DMS114 treated with DMSO at 0.1 percent for 48 hours (cell line): Measurements from ENCODE around the gene SLC6A1.

Experiments
- DNase-seq: peaks from one replicate; lab custom pipeline; 2025; ENCODE audit not compliant: unreplicated experiment; lab: John Stamatoyannopoulos, UW

The SLC6A1 gene

GRCh38 chr3:10992943-10993728 is 588 bp downstream of the SLC6A1 start:
- DNase-seq = no peak

DNA sequence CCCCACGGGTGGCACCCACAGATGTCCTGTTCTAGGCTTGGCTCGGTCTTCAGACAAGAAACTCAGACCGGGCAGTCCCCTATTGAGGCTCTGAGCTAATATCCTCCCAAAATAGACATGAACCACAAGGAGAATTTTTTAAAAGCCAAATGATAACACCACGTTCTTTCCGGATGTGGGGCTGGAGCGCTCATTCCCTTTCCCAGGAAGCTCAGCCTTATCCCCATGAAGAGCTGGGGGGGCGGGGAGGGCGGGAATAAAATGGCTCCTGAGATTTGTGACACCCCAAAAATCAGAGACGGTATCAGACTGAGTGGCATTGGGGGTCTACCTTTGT is 1.1 kb downstream of the SLC6A1 start:
- DNase-seq = no peak

- no peak for DNase-seq
These were observed 1.8 kb downstream of the SLC6A1 start for GRCh38 chr3:10994306-10994705.

DNA sequence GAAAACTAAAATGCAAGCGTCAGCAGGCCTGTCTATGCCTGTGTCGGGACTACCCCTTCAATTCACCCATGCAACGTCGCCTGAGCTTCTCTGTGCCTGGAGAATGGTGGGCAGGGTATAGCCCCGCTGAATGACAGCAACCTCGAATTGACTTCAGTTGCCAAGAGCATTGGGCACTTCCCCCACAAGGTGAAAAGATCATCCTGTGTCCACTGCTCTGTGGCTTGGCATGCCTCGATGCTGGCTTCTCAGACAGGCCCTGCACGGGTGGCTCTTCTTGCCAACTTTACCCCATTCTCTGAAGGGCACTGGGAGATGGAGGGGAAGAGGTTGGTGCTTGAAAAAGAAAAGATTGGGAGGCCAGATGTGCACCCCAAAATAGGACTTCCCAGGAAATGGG is 3.3 kb downstream of the SLC6A1 start:
- no peak for DNase-seq

DNA sequence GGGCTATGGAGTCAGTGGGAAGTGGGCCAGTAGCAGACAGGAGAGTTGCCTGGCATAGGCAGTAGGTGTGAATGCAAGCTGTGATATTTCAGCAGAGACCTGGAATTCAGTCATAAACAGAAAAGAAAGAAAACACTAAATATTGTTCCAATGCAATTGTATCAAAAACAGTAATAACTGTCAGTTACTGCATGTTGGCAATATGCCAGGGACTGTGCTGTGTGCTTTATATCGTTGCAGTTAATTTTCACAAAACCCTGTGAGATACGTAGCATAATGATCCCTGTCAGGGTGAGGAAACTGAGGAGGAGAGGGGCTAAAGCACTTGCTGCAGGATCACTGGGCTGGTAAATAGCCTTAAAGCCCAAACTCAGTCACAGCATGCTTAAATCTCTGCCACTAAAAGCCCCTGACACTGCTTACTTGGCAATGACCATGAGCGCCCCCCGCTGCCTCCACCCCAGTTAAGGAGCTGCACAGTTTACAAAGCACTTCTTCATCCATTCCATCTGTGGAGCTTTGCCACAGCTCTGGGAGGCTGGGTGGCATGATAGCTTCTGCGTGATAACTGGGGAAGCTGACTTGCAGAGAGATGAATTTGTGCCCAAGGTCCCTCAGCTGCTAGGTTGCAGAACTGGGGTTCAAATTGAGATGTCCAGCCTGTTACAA is 3.9 kb downstream of the SLC6A1 start:
- DNase-seq = no peak

DNA sequence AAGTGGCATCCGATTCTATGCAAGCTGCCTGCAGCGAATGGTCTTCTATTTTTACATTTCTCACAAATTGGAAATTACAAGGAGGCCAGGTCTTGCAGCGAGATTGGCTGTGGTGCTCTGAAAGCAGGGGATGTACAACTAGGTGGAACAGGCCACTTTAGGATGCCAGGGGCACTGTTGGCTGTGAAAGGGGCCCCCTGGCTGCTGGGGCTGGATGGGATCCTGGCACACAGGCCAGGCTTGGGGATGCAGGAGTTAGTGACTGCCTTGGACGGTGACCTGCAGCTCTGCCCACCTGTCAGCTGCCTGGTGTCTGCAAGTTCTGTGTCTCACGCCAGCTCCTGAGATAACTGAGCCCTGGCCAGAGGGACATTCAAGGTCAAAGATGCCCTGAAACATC is 4.6 kb downstream of the SLC6A1 start:
- DNase-seq = no peak

- DNase-seq = no peak
These were observed 6.0 kb downstream of the SLC6A1 start for GRCh38 chr3:10998542-10998941.

DNA sequence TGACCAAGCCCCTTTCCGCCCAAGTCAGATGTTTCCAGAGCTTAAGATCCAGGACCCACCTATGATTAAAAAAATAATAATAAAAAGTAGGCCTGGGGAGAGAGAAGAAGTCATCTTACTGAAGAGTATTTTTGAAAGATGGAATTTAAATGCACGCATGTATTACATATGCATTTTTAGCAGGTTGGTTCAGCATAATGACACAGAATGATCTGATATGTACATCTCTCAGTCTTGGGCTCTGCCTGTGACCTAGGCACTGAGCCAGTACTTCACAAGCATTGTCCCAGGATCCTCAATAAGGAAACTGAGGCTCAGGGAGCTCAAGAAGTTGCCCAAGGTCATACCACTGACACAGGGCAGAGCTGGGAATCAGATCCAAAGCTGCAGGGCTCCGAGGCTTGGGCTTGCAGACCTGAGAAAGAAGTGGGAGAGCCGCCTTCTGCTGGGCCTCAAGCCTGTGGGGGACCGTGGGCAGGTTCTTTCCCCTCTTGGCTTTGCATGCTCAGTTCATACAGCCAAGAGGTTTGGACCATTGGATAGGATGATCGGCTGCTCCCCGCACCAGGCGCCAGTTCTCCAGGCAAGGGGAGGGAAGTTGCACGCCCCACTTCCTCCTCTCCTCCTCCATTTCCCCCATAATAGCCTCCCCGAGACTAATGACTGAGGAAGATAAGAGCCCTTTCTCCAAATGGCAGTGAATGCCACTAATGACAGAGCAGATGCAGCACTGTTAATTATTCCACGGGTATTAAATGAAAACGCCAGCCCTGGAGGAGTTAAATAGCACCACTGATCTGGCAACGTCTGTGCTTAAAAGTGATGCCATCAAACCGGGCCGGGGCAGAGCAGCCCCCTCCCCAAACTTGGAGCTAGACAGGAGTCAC is 6.9 kb downstream of the SLC6A1 start:
- no peak for DNase-seq

- no peak for DNase-seq
These were observed 8.0 kb downstream of the SLC6A1 start for GRCh38 chr3:11000528-11000927.

DNA sequence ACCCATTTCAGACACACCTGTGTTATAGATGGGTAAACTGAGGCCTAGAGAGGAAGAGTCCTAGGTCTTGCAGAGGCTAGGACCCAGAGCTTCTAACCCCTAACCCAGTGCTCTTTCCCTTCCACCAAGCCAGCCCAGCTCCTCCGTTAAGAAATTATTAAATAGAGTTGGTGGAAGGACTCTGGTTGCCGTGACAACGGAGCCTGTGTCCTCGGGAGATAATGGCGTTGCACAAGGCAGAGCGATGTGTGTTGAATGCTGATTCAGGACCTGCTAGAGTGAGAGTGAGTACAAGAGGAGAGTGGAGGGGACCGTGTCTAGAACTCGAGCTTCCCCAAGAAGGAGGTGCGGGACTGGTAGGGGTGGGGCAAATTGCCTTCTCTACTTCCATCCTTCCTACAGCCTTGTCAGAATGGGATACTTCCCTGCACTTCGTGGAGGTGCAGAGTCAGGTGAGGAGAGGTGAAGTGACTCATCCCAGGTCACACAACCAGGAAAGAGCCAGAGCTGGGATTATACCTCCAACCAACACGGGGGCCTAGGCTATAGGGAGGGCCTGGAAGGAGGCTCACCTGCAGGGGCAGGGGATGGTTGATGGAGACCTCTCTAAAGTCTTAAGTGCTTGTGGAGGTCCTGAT is 8.6 kb downstream of the SLC6A1 start:
- DNase-seq = no peak

DNA sequence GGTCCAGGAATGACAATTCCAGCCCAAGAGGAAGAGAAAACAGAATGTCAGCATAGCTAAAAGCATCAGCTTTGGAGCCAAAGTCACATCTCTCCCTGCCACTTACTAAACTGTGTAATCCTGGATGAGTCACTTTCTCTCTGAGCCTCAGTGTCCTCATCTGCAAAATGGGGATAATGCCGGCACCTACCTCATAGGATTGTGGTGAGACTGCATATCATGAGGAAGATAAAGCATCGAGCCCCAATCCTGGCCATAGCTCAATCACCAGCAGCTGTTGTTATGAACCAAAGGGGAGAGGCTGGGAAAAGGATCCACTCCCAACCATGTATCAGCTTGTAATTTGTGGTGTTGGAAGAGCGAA is 9.1 kb downstream of the SLC6A1 start:
- DNase-seq = no peak

GRCh38 chr3:11002371-11002807 is 9.8 kb downstream of the SLC6A1 start:
- DNase-seq = no peak

- no peak for DNase-seq
These were observed 12.0 kb downstream of the SLC6A1 start for GRCh38 chr3:11004563-11004962.

DNA sequence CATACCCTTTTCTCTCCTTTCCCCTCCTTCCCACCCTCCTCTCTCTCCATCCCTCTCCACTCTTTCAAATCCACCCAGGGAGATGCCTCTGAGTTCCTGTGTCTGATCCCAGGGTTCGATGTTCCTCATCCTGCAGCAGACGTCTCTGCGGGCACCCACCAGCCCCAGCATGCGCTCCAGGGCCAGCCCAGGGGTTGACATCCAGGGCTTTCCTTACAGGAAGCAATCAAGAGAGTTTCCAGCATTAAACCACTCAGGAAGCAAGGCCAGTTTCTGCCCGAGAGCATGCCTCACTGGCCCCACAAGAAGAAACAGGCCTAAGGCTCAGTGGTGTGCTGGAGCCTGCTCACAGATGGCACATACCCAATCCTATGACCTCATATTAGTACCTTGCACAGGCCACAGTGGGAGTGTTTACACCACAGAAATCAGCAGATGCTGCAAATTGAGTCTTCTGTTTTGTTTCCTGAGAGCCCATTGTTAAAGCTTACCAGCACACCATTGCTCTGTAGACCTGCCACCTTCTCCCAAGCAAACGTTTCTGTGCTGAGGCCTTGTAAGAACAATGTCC is 13.2 kb downstream of the SLC6A1 start:
- DNase-seq = no peak

DNA sequence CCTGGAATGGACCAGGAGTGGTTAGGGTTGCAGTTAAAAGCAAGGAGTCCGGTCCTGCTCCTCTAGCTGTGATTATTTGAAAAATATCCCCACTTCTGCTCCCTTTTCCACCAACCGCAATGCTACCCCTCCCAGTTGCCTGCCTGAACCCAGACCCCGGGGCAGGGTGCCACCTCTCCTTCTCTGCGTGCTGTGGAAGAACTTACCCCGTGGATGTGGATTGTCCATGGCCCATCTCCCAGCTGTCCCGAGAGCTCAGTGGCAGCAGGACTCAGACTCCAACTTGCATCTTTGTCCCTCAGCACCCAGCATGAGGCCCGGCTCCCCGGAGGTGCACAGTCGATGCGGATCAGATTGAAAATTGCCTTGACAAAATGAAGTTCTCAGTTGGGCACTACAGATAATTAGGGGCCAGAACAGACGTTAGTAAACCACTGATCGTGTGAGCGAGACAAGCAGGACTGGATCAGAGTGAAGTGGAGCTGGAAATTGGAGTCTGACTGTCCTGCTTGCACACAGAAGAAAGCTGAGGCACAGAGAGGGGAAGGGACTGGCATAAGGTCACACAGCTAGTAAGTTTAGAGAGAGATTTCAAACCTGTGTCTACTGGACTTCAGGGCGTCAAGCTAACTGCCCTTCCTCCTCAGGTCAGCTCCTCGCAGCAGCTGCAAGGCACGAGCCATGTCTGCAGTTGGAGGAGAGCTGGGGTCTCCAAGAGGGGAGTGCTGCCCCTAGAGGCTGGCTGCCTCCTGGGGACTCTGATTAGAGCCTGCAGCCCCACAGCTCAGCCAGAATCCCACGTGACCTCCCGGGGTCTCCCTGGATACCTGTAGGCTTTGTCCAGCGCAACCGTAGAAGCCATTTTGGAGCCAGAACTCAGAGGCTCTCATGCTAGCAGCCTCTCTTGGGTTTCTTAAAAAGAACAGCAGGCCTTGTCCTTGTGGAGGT is 14.7 kb downstream of the SLC6A1 start:
- no peak for DNase-seq

GRCh38 chr3:11009898-11010297 is 17.4 kb downstream of the SLC6A1 start:
- no peak for DNase-seq

DNA sequence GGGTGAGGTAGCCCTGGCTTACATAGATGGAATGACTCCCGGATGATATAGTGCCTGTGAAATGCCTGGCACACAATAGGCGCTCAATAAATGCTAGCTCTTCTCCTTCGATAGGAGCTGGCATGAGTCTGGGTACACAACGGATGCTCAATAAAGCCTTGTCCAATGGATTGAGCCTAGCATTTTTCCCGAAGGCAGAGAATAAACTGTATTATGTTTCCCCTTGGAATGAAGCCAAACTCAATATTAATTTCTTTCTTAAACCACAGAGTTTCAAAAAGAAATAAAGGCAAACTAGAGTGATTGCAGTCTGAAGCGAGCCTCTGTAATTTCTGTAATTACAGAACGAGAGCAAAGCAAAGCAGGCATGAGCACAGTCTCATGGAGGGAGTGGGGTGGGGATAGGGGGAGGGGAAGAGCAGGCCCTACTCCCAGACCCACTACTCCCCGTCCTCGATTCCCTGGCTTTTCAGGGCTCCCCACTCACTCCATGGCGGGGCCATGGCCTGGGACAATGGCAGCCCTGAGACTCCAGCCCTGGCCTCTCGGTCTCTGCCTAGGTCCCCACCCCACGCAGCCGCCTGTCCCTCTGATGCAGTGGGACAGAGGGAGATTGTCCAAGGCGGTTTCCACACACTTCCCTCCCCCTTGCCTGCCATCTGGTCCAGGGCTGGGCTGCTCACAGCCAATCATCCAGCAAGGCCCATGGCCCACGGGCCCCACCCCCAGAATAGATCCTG is 18.0 kb downstream of the SLC6A1 start:
- no peak for DNase-seq

DNA sequence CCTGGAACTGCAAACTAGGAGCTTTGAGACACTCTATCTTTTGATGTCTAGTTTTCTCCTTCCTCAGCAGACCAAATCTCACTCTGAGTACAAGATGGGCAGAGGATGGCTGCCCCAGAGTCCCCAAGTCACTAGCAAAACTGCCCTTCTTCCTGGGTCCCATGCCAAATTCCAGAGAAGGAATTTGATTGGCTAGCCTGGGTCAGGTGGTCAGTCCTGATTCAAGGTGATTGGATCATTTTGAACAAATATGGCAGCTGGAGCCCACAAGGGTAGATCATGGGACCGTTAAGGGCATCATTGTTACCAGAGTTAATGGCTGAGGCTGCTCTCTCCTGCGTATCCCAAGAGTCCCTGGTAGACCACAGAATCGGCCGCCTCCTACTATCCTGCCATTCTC is 21.7 kb downstream of the SLC6A1 start:
- DNase-seq = no peak

GRCh38 chr3:11014752-11015151 is 22.2 kb downstream of the SLC6A1 start:
- no peak for DNase-seq
